Left renal cortex interstitium (tissue), 4 donors: ENCODE data around the gene FUT1. TPM values are rescaled to one million over a fixed set of nuclear protein-coding genes. Genes with fewer than 3 reads are reported as not detected.

Source experiments
- DNase-seq, 4 donors: peaks; one replicate each; pipeline ENCODE4 v3.0.0-alpha.2; 2013; ENCODE audit warnings: low read depth in 4 of 4, low spot score in 2 of 4, missing footprints in 1 of 4
- polyA plus RNA-seq, 4 donors: library from polyadenylated mRNA; unstranded; fragments of 120-200 nt; gene quantifications; one replicate each; pipeline ENCODE4 v1.2.1, GENCODE V29; 2013; ENCODE audit not compliant: insufficient read length in 4 of 4

FUT1 gene
- polyA plus RNA-seq, 4 donors = 3.0 to 3.8 (median 3.4) TPM

DNA sequence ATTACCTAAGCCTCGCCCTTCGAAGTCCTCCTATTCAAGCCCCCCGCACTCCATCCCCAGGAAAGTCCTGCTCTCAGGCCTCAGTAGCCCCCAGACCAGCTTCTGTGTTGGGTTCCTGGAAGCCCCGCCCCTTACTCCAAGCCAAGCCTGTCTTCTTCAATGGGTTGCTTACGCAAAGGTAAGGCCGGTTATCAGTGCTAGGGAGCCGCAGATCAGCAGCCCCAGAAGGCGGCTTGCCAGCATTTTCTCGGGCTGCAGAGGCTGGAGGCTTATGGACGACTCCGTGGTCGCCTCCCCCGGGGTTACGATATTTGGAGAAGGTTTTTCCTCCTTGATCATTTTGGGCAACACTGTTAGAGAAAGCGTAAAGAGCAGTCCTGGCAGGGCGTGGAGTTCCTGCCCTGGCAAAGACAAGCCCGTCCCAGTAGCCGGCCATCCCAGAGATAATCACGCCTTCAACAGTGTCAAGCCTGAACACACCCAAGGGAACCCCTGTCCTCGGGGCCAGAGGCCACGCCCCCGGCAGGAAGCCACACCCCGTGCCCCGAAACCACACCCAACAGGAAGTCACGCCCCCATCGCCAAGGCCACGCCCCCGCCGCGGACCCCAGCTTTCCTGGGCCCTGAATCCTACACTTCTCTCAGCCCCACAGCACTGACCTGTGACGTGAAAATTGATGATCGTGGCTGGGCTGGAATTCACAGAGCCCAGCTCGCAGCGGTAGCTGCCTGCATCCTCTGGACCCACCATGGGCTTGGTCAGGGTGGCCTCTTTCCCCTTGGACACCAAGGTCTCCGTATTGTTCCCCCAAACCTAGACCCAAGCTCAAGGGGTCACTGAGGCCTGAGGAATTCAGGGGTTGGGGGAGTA lies 11.1 kb downstream of the FUT1 start:
- no peak for DNase-seq

DNA sequence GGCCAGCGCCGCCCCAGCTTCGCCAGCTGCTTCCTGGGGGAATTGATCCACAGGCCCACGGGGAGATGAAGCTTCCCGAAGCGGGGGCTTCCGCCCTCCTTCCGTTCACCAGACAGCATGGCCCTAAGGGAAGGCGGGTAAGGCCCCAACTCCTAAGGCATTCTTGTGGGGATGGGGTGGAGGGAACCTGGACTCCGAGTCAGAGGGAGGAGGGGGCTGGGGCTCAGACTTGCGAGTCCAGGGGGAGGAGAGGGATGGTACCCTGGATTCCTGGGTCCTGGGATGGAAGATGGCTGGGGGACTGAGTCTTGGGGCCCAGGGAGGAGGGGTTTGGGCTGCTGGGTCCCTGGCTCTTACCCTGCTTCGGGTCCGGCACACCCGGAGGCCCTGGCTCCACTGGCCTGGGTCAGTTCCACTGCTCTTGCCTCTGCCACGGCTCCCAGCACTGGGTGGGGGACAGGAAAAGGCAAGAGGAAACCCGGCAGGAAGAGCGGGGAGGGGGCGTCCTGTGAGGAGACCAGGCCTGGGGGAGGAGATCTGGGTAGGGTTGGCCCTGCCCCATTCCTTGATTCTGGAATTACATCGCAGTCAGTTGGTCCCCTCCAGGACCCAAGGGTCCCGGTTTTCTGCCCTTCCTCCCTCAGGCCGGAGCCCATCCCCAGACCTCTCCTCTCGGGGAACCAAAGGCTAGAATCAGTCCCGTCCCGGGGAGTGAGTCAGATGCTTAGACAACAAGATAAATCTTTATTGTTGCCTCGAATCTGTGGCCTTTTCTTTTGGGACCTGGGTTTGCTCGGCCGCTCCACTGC lies 12.1 kb downstream of the FUT1 start, which contains the start of gene RASIP1:
TSS of gene RASIP1 (minus strand) at position 447 of the 809 bp plus-strand sequence. CDS start at position 119, 328 bp downstream.
- DNase-seq = no peak

DNA sequence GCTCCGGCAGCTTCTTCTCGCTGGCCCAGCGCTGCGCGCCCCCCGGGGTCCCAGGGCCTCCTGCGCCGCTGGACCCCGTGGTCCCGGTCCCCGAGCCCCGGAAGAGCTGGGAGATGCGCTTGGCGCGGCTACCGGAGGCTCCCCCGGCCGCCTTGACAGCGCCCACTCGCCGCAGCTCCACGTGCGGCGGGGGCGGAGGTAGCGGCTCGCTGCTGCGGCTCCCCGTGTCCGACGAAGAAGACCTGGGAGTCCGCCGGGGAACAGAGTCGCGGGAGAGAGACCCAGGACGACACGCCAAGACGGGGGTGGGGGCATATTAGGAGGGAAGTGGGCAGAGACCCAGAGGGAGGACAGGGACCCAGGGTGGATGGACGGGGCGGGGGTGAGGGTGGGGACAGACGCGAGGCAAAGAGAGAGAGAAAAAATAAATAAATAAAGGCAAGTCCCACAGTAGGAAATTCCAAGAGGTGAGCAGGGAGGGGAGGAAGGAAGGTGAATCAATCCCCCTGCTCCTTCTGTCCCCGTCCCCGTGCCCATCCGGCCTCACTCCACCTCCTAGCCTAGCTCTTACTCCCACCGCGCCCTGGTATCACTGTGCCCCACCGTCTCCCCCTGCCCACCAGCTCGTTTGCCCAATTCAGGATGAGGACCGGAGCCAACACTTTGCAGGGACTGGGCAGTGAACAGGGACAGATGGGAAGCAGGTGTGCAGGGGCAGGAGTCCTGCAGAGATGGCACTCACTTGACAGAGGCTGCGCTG lies 12.9 kb downstream of the FUT1 start:
- no peak for DNase-seq

DNA sequence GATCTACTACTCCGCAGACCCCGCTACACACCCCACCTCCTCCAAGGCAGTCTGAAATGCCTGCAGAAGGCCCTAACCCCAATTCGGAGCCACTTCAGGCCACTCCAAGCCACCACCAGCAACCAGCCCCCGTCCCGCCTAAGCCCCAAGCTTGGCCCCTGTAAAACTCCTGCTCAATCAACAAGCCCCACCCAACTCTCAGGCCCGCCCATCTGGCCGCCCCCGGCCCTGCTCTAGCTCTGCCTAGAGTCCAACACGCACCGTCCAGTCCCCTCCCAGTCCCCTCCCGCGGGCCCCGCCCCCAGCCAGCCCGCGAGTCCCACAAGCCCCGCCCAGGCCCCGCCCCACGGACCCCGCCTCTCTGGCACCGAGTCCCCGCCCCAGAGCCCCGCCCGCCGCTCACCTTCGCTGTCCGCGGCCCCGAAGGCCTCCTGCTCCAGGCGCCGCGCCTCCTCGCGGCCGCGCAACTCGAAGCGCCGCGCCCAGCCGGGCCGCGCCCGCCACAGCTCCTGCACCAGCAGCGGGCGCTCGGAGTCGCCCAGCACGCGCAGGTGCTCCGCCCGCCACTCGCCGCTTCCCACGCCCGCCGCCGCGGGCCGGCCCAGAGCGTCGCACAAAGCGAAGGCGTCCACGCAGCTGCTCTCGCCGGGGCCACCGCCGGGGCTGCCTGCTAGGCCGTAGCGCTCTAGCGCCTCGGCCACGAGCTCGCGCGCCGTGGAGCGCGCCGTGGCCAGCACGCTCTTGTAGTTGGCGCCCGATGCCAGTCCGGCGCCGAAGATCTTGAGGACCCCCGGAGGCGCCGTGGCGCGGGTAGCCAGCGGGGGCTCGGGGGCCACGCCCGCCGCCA lies 13.7 kb downstream of the FUT1 start:
- DNase-seq = peak in 2 of 4 donors; percentile 82 to 85

GRCh38 chr19:48737360-48737998 lies 15.0 kb downstream of the FUT1 start:
- DNase-seq = no peak

GRCh38 chr19:48735031-48735615 lies 17.3 kb downstream of the FUT1 start:
- DNase-seq = no peak

- no peak for DNase-seq
These were observed 17.8 kb downstream of the FUT1 start for GRCh38 chr19:48734625-48735024.

DNA sequence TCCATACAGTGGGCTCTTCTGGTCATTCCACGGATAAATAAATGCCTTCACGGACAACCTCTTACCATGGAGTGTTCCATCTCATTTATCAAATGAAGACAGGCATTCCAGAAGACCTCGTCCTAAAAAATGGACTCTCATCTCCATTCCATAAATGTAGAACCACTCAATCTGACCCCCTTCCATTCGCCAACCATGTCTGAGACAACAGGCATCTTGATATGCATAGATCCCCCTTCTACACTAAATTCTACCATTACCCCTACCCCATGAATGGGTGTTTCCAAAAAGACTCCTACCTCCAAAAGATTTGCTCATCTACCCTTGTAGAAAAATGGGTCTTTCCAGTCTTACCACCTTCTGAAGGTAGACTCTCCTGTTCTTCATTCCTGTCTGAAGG lies 21.0 kb downstream of the FUT1 start:
- DNase-seq = no peak

DNA sequence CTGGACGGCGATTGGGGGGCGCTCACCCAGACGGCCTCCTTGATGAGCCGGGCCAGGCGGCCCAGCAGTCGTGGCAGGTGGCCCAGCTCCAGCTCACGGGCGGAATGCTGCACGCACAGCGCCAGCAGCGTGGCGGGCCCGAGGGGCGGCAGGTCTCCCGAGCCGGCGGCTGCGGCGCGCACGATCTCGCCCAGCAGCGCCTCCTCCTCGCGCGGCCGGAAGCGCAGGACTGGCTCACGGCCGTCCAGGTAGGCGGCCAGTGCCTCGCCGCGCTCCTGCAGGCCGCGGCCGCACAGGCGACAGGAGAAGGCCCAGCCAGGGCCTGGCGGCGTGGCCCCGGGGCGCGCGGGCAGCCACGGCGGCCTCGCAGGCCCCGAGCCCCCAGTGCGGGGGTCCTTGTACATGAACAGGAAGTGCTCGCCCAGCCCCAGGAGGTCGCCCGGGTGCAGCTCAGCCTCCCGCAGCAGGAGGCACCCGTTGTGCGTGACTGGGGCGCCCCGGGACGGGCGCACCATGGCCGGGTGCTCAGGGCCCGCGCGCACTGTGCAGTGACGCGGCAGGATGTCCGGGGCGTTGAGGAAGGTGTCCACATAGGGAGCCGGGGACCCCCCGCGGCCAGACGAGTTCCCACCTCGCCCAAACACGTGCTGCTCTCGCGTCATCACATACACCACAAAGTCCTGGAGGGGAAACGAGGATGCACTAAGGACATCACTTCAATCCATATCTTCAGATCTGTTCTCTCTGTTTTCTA lies 23.4 kb downstream of the FUT1 start:
- DNase-seq = no peak

- no peak for DNase-seq
These were observed 25.9 kb downstream of the FUT1 start for GRCh38 chr19:48726556-48726955.

- DNase-seq = peak in 2 of 4 donors; percentile 78 to 85
These were observed 27.4 kb downstream of the FUT1 start for GRCh38 chr19:48724796-48725753.

DNA sequence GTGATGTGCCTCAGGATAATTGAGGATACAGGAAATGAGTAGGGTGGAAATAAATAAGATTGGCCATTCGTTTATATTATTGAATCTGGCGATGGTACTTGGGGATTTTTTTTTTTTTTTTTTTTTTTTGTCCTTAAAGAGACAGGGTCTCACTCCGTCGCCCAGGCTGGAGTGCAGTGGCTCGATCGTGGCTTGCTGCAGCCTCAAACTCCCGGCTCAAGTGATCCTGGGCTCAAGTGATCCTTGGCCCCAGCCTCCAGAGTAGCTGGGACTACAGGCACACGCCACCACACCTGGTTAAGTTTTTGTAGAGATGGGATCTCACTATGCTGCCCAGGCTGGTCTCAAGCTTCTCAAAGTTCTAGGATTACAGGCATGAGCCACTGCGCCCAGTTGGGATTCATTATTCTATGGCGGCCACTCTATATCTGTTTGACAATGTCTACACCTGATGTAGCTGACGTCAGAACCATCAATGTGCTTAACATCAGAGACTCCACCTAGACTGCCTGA lies 30.2 kb downstream of the FUT1 start:
- DNase-seq = no peak

DNA sequence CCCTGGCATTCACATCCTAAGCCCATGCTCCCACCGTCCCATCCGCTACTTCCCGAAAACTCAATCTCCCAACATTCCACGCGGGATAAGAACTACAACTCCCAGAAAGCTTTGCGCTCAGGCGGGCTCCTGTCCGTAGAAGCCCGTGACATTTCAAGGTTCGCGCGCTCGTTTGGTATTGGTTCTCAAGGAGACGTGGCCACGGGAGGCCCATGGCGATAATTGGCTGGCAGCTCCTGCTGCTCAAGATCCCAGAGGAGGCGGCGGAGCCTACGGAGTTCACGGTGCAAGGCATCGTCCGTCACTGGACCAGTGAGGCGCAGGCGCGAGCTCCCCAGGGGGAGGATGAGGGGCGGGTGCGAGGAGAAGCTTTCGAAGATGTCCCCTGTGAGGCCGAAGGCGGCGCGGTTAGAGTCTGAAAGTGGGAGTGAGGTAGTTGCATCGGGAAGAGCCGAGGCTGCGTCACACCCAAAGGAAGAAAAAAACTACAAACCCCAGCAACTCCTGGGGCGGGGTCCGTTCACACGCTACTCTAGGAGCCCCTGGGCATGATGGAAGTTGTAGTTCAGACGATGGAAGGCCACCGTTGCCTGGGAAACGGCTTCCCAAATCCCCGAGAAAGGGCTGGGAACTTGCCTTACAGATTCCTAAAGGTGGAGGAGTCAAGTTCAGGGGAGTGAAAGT lies 31.7 kb downstream of the FUT1 start:
- peak; percentile 99 to 100 (median 99) for DNase-seq

DNA sequence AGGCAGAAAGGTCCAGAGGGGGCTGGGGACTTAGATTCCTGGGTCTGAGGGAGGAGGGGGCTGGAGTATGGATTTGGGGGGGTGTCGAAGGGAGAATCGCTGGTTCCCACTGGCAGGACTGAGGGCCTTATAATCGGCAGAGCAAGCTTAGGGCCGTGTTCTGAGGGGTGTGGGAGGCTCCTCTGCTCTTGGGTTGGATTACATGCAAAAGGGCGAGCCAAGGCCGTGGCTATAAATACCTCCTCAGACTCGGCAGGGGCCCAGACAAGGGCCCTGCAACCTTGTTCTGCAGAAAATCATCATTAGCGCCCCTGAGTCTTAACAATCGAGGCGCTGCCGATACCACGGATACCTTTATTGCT lies 32.2 kb downstream of the FUT1 start:
- no peak for DNase-seq

- no peak for DNase-seq
These were observed 32.9 kb downstream of the FUT1 start, which contains the start of gene MAMSTR for GRCh38 chr19:48719263-48720171. Gene MAMSTR, minus strand, starts transcription at chr19:48719725. Its CDS starts 694 bp downstream, at chr19:48719031.
